OCI-LY1 (cell line): ENCODE measurements around the gene HPSE2.

Source experiments
- H2AFZ ChIP-seq: fragments of 200-600 bp; sonication (generic), shearing (Covaris generic); 2 replicates; pipeline ENCODE4 v1.6.0; 2014; ENCODE audit warnings: antibody characterized with exemption, mild to moderate bottlenecking, low read length
- H3F3A ChIP-seq: fragments of 200-600 bp; sonication (generic), shearing (Covaris generic); 2 replicates; pipeline ENCODE4 v1.6.0; 2014; ENCODE audit warnings: mild to moderate bottlenecking, antibody characterized with exemption, low read length, moderate library complexity; ENCODE audit not compliant: insufficient read depth
- H3K27ac ChIP-seq: fragments of 200-600 bp; sonication (generic); 2 replicates; pipeline ENCODE4 v1.5.1; 2014; ENCODE audit warnings: low read length, mixed run types, mild to moderate bottlenecking, low read depth; ENCODE audit not compliant: poor library complexity, severe bottlenecking
- H3K27me3 ChIP-seq: fragments of 200-600 bp; sonication (generic); 2 replicates; pipeline ENCODE4 v1.6.0; 2014; ENCODE audit warnings: antibody characterized with exemption, mild to moderate bottlenecking, low read length, moderate library complexity; ENCODE audit not compliant: insufficient read depth
- H3K36me3 ChIP-seq: fragments of 200-600 bp; sonication (generic); 2 replicates; pipeline ENCODE4 v1.6.1; 2014; ENCODE audit warnings: mild to moderate bottlenecking, antibody characterized with exemption, low read length, moderate library complexity, mixed read lengths; ENCODE audit not compliant: insufficient read depth
- H3K4me1 ChIP-seq: fragments of 200-600 bp; sonication (generic); 2 replicates; pipeline ENCODE4 v1.5.1; 2014; ENCODE audit warnings: mild to moderate bottlenecking, low read length, moderate library complexity; ENCODE audit not compliant: insufficient read depth, severe bottlenecking
- H3K4me2 ChIP-seq: fragments of 200-600 bp; sonication (generic), shearing (Covaris generic); 2 replicates; pipeline ENCODE4 v1.6.1; 2014; ENCODE audit warnings: low read length
- H3K4me3 ChIP-seq: fragments of 200-600 bp; sonication (generic); 2 replicates; pipeline ENCODE4 v1.5.1; 2014; ENCODE audit warnings: low read length, low read depth, mild to moderate bottlenecking, mixed read lengths; ENCODE audit not compliant: poor library complexity, severe bottlenecking
- H3K79me2 ChIP-seq: fragments of 200-600 bp; shearing (Covaris generic); 2 replicates; pipeline ENCODE4 v1.6.1; 2016; ENCODE audit warnings: mixed run types, low read length, mixed read lengths; ENCODE audit not compliant: insufficient read depth
- H3K9ac ChIP-seq: fragments of 200-600 bp; sonication (generic), shearing (Covaris generic); 2 replicates; pipeline ENCODE4 v1.6.1; 2014; ENCODE audit warnings: mild to moderate bottlenecking, low read length, mixed read lengths
- H3K9me2 ChIP-seq: fragments of 200-600 bp; sonication (generic), shearing (Covaris generic); 2 replicates; pipeline ENCODE4 v1.6.1; 2014; ENCODE audit warnings: low read depth, mild to moderate bottlenecking, low read length, mixed read lengths
- H3K9me3 ChIP-seq: fragments of 200-600 bp; shearing (Covaris generic); 2 replicates; pipeline ENCODE4 v1.6.1; 2014; ENCODE audit warnings: low read length, mixed read lengths
- H4K20me1 ChIP-seq: fragments of 200-600 bp; sonication (generic), shearing (Covaris generic); 2 replicates; pipeline ENCODE4 v1.6.0; 2016; ENCODE audit warnings: mild to moderate bottlenecking, low read length; ENCODE audit not compliant: insufficient read depth
- CTCF ChIP-seq: fragments of 200-600 bp; sonication (generic), shearing (Covaris generic); IDR thresholded peaks from 2 replicates; pipeline ENCODE4 v1.5.1; 2017; ENCODE audit warnings: mild to moderate bottlenecking, antibody characterized with exemption, low read length, moderate library complexity, mixed read lengths
- EZH2 ChIP-seq: fragments of 200-600 bp; sonication (generic), shearing (Covaris generic); IDR thresholded peaks from 2 replicates; pipeline ENCODE4 v1.8.0; 2017; ENCODE audit warnings: borderline replicate concordance, mixed run types, mild to moderate bottlenecking, antibody characterized with exemption, low read length, moderate library complexity, mixed read lengths

Gene HPSE2

GRCh38 chr10:98929709-98930108, 305.9 kb downstream of the HPSE2 start:
- H4K20me1 ChIP-seq = no peaks in the 10 kb centered on the region
- H3K36me3 ChIP-seq = no peaks in the 10 kb centered on the region
- no peaks in the 10 kb centered on the region for H3K79me2 ChIP-seq
- no peak overlapping the region for H2AFZ ChIP-seq
- H3K4me1 ChIP-seq = no peaks in the 10 kb centered on the region
- H3K9me2 ChIP-seq = no peaks in the 10 kb centered on the region
- H3K9me3 ChIP-seq = no peaks in the 10 kb centered on the region
- no peak overlapping the region for H3K4me2 ChIP-seq
- no peaks in the 10 kb centered on the region for H3K27me3 ChIP-seq
- no peak overlapping the region for H3K27ac ChIP-seq
- H3K4me3 ChIP-seq = no peak overlapping the region
- no peaks in the 10 kb centered on the region for H3F3A ChIP-seq
- TF ChIP-seq EZH2 = no peak
- no peak for TF ChIP-seq CTCF
- no peak overlapping the region for H3K9ac ChIP-seq

- Histone ChIP-seq H3K9ac (no peak overlapping the region), H3K27ac (no peak overlapping the region), H3F3A (no peaks in the 10 kb centered on the region), H3K9me2 (no peaks in the 10 kb centered on the region), H3K79me2 (no peaks in the 10 kb centered on the region), H3K9me3 (no peaks in the 10 kb centered on the region), H4K20me1 (no peaks in the 10 kb centered on the region), H3K27me3 (no peaks in the 10 kb centered on the region), H3K36me3 (no peaks in the 10 kb centered on the region), H3K4me1 (no peaks in the 10 kb centered on the region), H3K4me3 (no peak overlapping the region), H3K4me2 (no peak overlapping the region), H2AFZ (no peak overlapping the region)
- TF ChIP-seq CTCF (no peak), EZH2 (no peak)
Observed at GRCh38 chr10:98925651-98926050, 310.0 kb downstream of the HPSE2 start.

- Histone ChIP-seq H3K4me1 (no peaks in the 10 kb centered on the region), H3K36me3 (no peaks in the 10 kb centered on the region), H4K20me1 (no peaks in the 10 kb centered on the region), H3K9me3 (no peaks in the 10 kb centered on the region), H3K79me2 (no peaks in the 10 kb centered on the region), H3K9me2 (no peaks in the 10 kb centered on the region), H3K4me3 (no peak overlapping the region), H3K27me3 (no peaks in the 10 kb centered on the region), H3F3A (no peaks in the 10 kb centered on the region), H2AFZ (no peak overlapping the region), H3K9ac (no peak overlapping the region), H3K4me2 (no peak overlapping the region), H3K27ac (no peak overlapping the region)
- TF ChIP-seq EZH2 (no peak), CTCF (no peak)
Observed at GRCh38 chr10:98924526-98924925, 311.1 kb downstream of the HPSE2 start.
